WI38 (cell line): ENCODE measurements around the gene DNAJC11.

Experiments
- H3K4me3 ChIP-seq: 2 replicates; pipeline ENCODE4 v1.5.1; 2011; ENCODE audit warnings: low read depth, mild to moderate bottlenecking, control low read depth, low read length
- TF ChIP-seq, protein P1 (sequence below): IDR thresholded peaks from 2 replicates; pipeline ENCODE4 v1.5.1; 2012; ENCODE audit warnings: low read depth, mild to moderate bottlenecking, control low read depth, low read length

Gene DNAJC11

DNA sequence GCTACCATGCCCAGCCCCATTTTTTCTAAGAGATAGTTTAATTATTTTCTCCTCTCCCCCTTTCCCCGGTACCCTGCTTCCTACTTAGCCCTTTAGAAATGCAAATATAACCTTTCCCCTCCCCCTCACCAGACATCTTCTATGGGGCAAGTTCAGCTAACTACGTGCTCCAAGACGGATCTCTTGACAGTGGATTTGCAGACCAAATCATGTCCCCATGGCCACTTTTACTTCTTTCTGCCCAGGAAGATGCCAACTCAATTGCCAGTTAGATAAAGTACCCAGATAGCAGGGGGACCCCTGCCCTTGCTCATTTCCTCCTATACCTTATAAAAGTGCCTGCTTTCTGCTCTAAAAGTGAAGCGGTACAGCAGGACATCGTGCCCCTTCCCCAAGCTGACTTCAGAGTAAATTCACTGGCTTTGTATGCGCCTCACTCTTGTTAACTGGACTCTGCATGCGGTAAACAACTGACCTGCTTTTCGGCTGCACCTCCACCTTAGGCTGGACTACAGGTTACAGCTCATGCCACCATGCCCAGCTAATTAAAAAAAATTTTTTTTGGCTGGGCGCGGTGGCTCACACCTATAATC lies 7.4 kb downstream of the DNAJC11 start:
- TF ChIP-seq, protein P1, sequence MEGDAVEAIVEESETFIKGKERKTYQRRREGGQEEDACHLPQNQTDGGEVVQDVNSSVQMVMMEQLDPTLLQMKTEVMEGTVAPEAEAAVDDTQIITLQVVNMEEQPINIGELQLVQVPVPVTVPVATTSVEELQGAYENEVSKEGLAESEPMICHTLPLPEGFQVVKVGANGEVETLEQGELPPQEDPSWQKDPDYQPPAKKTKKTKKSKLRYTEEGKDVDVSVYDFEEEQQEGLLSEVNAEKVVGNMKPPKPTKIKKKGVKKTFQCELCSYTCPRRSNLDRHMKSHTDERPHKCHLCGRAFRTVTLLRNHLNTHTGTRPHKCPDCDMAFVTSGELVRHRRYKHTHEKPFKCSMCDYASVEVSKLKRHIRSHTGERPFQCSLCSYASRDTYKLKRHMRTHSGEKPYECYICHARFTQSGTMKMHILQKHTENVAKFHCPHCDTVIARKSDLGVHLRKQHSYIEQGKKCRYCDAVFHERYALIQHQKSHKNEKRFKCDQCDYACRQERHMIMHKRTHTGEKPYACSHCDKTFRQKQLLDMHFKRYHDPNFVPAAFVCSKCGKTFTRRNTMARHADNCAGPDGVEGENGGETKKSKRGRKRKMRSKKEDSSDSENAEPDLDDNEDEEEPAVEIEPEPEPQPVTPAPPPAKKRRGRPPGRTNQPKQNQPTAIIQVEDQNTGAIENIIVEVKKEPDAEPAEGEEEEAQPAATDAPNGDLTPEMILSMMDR, result no peak
- no peak overlapping the region for H3K4me3 ChIP-seq

DNA sequence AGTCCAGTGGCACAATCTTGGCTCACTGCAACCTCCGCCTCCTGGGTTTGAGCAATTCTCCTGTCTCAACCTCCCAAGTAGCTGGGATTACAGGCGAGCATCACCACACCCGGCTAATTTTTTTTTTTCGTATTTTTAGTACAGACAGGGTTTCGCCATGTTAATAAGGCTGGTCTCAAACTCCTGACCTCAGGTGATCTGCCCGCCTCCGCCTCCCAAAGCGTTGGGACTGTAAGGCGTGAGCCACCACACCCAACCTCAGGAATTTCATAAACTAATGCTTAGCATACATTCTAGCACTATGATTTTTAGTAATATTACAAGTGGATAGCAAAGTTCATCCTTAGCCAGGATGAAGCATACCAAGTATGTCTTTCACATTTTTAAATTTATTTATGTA lies 8.7 kb downstream of the DNAJC11 start:
- TF ChIP-seq, protein P1, result no peak
- H3K4me3 ChIP-seq, result no peak overlapping the region

- no peak overlapping the region for H3K4me3 ChIP-seq
- TF ChIP-seq, protein P1, result no peak
These were observed 10.1 kb downstream of the DNAJC11 start for GRCh38 chr1:6691507-6691906.

- H3K4me3 ChIP-seq, result no peak overlapping the region
- TF ChIP-seq, protein P1, result no peak
These were observed 11.4 kb downstream of the DNAJC11 start for GRCh38 chr1:6690186-6690585.

DNA sequence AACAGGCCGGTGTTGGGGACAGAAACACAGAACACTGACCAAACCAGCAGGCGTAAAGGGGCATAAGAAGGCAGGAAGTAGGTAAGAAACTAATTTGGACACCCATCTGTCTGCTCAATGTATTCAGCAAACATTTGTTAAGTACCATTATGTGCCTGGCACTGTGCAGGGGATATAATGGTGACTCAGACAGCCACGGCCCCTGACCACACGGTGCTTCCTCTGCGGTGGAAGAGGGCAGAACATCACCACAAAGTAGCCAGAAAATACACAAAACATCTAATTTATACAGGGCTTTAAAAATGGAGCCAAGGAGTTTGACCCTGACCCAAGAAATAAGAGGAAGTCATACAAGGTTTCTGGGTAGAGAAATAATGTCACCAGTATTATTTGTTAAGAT lies 12.9 kb downstream of the DNAJC11 start:
- TF ChIP-seq, protein P1, result no peak
- H3K4me3 ChIP-seq, result no peak overlapping the region

DNA sequence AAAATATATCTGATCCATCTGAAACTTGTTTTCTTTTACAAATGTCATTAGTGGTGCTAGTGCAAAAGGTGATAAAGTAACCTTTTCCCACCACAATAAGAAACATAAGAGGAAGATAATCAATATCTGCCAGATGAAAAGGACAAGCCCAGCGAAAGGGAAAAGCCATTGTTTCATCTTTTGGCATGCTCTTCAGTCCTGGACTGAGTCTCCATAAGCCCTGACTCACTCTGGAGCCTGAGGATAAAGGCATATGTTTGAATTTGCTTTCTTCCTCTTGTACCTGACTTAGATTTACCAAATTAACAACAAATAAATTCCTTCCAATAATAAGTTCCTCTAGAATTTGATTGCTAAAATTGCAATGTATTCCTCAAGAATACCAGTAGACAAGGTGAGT lies 13.6 kb downstream of the DNAJC11 start:
- TF ChIP-seq, protein P1, result no peak

GRCh38 chr1:6686294-6686693 lies 15.3 kb downstream of the DNAJC11 start:
- TF ChIP-seq, protein P1, result no peak
- H3K4me3 ChIP-seq, result no peak overlapping the region

More for the DNA sequence above, 13.6 kb downstream of the DNAJC11 start:
- no peak overlapping the region for H3K4me3 ChIP-seq
